Measurements from ENCODE around the gene ATP6V0D1. TPM values are rescaled to one million over a fixed set of nuclear protein-coding genes. Genes with fewer than 3 reads are reported as not detected.

Gene ATP6V0D1
- total and polyA plus RNA-seq, 2 of the 4 experiments (the other 2 are of a cell fraction): 112 to 124 TPM

DNA sequence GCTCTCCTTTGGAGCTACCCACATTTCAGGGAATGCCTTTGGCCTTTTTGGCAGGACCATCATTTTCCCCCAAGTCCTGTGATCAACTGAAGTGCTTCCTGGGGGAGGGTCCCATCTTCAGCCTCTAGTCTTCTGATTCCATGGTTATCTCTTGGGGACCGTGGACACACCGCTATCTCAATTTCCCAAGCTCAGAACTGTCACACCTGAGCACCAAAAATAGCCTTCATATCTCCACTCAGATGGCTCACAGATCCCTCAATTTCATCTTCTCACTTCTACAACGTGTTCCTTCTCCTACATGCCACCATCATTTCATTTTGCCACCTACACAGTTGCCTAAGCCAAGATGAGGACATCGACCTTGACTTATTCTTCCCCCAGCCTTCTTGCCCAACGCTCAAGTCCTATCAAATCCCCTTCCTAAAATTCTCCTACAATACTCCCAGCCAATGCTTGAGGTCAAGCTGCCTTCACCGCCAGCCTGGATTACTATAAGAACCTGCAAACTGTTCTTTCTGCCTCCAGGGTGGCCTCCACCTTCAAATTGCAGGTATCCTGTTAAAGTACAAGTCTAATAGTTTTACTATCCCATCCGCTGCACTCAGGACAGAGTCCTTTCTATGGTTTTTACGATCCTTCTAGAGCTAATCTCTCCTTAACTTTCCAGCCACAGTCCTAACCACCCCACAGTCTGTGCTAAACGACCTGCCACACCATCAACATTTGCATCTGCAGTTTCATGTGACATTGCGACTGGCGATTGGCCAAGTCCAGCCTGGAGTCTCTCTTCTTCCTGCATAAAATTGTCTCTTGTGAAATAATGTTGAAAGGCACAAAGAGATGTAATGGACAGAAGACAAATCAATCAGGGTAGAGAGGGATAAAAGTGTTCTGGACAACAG is 6.2 kb downstream of the ATP6V0D1 start:
- no peak overlapping the region for H3K4me2 ChIP-seq (ENCODE audit: low read depth, low read length)
- no peak overlapping the region for H2BK5ac ChIP-seq (ENCODE audit: low read depth, low read length, poor library complexity, severe bottlenecking)
- H2AK9ac ChIP-seq (replicated peaks; ENCODE audit: low read depth, low read length, poor library complexity): no peak overlapping the region
- no peak overlapping the region for H2BK120ac ChIP-seq (ENCODE audit: low read depth, low read length)
- peaks cover 75% of the 10 kb centered on the region for H4K20me1 ChIP-seq (ENCODE audit: insufficient read depth, low read length)
- no TSS peak for BruUV-seq (replicated peaks)
- intact Hi-C loops (cut with micrococcal nuclease): no loop called here
- DNase-seq: no peak
- H3K4me1 ChIP-seq (ENCODE audit: control insufficient read depth, insufficient read depth, low read length): peaks cover 5% of the 10 kb centered on the region; the same call in 1 of the 2 replicates
- H3K79me1 ChIP-seq (ENCODE audit: low read depth in 1 of 2, low read length in 2 of 2): peaks cover 27 to 81% of the 10 kb centered on the region in 2 experiments
- no peak overlapping the region for H4K5ac ChIP-seq (ENCODE audit: low read depth, low read length)
- H3K56ac ChIP-seq (ENCODE audit: extremely low read depth, insufficient read depth, low read length): no peak overlapping the region
- H3K4me3 ChIP-seq (ENCODE audit: insufficient read depth, low read depth, low read length): no peak overlapping the region
- no peak overlapping the region for H3K23ac ChIP-seq (ENCODE audit: low read depth, low read length)
- ChIA-PET POLR2A (ENCODE audit: unreplicated experiment) (no interaction called here), CTCF (no interaction called here)
- no peak overlapping the region for H4K91ac ChIP-seq (ENCODE audit: insufficient read depth, low read depth, low read length)
- no peak overlapping the region for H3K14ac ChIP-seq (replicated peaks; ENCODE audit: low read depth, low read length)
- H3K9me1 ChIP-seq (ENCODE audit: insufficient read depth, low read length): peaks cover 22% of the 10 kb centered on the region
- no peak overlapping the region for H2AFZ ChIP-seq (replicated peaks; ENCODE audit: low read length, poor library complexity)
- TF ChIP-seq, protein P1, sequence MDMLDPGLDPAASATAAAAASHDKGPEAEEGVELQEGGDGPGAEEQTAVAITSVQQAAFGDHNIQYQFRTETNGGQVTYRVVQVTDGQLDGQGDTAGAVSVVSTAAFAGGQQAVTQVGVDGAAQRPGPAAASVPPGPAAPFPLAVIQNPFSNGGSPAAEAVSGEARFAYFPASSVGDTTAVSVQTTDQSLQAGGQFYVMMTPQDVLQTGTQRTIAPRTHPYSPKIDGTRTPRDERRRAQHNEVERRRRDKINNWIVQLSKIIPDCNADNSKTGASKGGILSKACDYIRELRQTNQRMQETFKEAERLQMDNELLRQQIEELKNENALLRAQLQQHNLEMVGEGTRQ (IDR thresholded peaks at IDR 0.05; ENCODE audit: low read depth, low read length): no peak
- TF ChIP-seq MAFK (IDR thresholded peaks at IDR 0.05; ENCODE audit: low read depth, low read length): no peak
- TF ChIP-seq, protein P2, sequence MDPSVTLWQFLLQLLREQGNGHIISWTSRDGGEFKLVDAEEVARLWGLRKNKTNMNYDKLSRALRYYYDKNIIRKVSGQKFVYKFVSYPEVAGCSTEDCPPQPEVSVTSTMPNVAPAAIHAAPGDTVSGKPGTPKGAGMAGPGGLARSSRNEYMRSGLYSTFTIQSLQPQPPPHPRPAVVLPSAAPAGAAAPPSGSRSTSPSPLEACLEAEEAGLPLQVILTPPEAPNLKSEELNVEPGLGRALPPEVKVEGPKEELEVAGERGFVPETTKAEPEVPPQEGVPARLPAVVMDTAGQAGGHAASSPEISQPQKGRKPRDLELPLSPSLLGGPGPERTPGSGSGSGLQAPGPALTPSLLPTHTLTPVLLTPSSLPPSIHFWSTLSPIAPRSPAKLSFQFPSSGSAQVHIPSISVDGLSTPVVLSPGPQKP (IDR thresholded peaks at IDR 0.05; ENCODE audit: borderline replicate concordance, low read depth, low read length): no peak
- TF ChIP-seq MAZ (IDR thresholded peaks at IDR 0.05; ENCODE audit: borderline replicate concordance, low read depth, low read length): no peak
- no peak overlapping the region for H3K9ac ChIP-seq (ENCODE audit: low read depth, low read length)
- no peak for ATAC-seq (ENCODE audit: low read depth)
- dilution Hi-C loops (cut with HindIII; ENCODE audit: low sequenced_read_pairs, unreplicated experiment): no loop called here
- in situ Hi-C loops (cut with MboI; ENCODE audit: low sequenced_read_pairs): no loop called here
- no peak overlapping the region for H3K4ac ChIP-seq (ENCODE audit: low read depth, low read length)
- no peak overlapping the region for H2BK20ac ChIP-seq (ENCODE audit: low read depth, low read length)
- H3K27me3 ChIP-seq (ENCODE audit: control insufficient read depth, insufficient read depth, low read length): no peaks in the 10 kb centered on the region
- H3K9me3 ChIP-seq (ENCODE audit: control insufficient read depth, insufficient read depth, low read length): no peaks in the 10 kb centered on the region
- H3K36me3 ChIP-seq (ENCODE audit: control insufficient read depth, insufficient read depth, low read length): peaks cover 2% of the 10 kb centered on the region; the same call in 1 of the 2 replicates
- H3K27ac ChIP-seq (ENCODE audit: insufficient read depth, low read length): no peak overlapping the region
- H4K8ac ChIP-seq (ENCODE audit: low read depth in 2 of 2, low read length in 2 of 2): no peak overlapping the region
- H2AK5ac ChIP-seq (ENCODE audit: low read depth, low read length): no peak overlapping the region
- no peak overlapping the region for H3K18ac ChIP-seq (ENCODE audit: low read depth, low read length)
- H2BK15ac ChIP-seq (ENCODE audit: low read depth, low read length): no peak overlapping the region
- 97% methylated on average over 6 of the region's 11 CpGs; no CpG with 5 or more reads in 1 of the 2 experiments for WGBS, 2 experiments (ENCODE audit: extremely low coverage in 2 of 2, insufficient read length in 1 of 2)
